Muscle of back (tissue), 11 donors: Measurements from ENCODE around the gene FAU. TPM values are rescaled to one million over a fixed set of nuclear protein-coding genes. Genes with fewer than 3 reads are reported as not detected.

Experiments
- DNase-seq, 3 donors: peaks; one replicate each; pipeline versions ENCODE4 v3.0.0 to v3.0.0-alpha.2; 2013
- polyA plus RNA-seq, 10 donors: library from polyadenylated mRNA; unstranded; fragments of 120-200 nt; gene quantifications; one replicate each; pipeline ENCODE4 v1.2.1, GENCODE V29; 2013; ENCODE audit not compliant: insufficient read length in 10 of 10

Gene FAU
- polyA plus RNA-seq, 10 donors = 706 to 1,181 (median 912) TPM

DNA sequence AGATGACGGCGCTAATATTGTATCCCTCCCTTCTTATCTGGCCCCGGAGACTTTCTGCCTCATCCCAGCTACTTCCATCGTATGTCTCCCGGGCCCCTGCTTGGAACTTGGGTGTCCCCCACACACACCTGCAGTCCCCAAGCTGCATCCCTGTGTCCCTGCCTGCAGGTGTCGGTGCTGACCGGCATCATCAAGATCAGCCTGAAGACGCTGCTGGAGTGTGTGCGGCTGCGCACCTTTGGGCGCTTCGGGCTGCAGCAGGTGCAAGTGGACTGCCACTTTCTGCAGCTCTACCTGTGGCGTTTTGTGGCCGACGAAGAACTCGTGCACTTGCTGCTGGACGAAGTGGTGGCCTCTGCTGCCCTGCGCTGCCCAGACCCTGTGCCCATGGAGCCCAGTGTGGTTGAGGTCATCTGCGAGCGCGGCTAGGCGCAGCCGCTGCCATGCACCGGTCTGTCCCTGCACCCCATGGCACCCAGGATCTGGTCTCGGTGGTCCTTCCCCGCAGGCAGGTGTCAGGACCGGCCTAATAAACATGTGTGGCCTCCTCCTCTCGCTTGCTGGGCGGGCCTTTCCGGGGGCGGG is 10.7 kb downstream of the FAU start:
- no peak for DNase-seq

DNA sequence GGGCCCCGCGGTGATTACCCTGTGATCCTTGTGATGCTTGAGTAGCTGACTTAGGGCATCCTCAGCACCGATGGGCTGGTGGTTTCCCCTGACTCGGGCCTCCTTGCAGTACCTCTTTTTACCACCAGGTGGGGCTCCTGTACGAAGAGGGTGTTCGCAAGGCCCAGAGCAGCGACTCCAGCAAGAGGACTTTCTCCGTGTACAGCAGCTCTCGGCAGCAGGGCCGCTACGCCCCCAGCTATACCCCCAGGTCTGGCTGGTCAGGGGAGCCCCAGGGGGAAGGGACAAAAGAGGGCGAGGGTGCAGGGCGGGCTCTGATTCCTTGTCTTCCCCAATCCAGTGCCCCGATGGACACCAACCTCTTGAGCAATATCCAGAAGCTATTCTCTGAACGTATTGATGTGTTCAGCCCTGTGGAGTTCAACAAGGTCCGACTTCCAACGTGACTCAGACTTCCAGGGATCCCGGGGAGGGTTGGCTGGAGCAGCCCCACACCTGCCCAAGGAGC is 11.5 kb downstream of the FAU start:
- DNase-seq = peak; percentile 72 to 92 (median 88)

DNA sequence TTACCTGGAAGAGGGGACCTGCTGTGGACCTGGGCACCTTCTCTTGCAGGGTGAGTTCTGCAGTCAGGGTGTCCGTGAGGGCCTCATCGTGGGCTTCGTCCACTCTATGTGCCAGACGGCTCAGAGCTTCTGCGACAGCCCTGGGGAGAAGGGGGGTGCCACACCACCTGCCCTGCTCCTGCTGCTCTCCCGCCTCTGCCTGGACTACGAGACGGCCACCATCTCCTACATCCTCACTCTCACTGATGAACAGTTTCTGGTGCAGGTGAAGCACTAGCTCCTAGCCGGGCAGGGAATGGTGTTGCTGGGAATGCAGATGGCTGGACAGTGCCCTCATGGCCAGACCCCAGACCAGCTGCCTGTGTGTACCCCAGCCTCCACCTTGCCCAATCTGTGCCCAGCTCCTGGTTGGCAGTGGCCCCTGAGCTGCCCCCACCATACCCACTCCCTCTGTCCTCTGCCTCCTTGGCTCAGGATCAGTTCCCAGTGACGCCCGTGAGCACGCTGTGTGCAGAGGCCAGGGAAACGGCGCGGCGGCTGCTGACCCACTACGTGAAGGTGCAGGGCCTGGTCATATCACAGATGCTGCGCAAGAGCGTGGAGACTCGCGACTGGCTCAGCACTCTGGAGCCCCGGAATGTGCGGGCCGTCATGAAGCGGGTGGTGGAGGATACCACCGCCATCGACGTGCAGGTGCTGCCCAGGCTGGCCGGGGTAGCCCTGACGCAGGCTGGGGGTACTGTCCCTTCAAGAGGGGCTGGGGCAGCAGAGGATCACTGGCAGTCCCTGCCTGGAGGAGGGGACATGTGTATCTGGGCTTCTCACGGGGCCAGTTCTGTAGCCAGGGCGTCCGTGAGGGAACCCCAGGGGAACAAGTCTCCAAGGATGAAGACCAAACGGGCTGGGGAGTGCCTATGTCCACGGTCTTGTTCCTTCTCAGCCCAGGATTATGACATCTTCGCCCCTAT is 12.4 kb downstream of the FAU start:
- DNase-seq = no peak

DNA sequence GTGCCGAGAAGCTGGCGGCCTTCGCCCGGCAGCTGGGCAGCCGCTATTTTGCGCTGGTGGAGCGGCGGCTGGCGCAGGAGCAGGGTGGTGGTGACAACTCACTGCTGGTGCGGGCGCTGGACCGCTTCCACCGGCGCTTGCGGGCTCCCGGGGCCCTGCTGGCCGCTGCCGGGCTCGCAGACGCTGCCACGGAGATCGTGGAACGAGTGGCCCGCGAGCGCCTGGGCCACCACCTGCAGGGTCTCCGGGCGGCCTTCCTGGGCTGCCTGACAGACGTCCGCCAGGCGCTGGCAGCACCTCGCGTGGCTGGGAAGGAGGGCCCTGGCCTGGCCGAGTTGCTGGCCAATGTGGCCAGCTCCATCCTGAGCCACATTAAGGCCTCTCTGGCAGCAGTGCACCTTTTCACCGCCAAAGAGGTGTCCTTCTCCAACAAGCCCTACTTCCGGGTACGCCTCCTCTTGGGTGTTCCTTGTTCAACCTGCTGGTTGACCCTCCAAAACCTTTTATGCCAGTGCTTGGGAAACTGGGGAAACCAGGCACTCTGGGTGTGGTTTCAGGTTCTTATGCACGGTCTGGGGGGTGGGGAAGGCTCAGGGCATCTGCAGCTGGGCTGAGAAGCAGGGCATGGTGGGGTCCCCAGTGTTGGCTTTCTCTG is 13.3 kb downstream of the FAU start:
- DNase-seq = no peak

DNA sequence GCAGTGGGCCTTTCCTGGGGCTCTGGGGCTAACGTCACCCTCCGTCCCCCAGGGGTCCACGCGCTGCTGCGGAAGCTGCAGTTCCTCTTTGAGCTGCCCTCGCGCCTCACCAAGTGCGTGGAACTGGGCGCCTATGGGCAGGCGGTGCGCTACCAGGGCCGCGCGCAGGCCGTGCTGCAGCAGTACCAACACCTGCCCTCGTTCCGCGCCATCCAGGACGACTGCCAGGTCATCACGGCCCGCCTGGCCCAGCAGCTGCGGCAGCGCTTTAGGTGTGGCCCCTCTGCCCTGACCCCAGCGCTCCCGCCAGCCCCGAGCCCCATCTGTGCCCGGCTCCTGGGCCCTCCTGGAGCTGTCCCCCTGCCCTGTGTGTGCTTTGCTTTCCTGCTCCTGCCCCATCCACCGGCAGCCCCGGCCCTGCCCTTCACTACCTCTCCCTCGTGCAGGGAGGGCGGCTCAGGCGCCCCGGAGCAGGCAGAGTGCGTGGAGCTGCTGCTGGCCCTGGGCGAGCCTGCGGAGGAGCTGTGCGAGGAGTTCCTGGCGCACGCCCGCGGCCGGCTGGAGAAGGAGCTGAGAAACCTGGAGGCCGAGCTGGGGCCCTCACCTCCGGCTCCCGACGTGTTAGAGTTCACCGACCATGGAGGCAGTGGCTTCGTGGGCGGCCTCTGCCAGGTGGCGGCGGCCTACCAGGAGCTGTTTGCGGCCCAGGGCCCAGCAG is 14.0 kb downstream of the FAU start:
- DNase-seq = no peak

DNA sequence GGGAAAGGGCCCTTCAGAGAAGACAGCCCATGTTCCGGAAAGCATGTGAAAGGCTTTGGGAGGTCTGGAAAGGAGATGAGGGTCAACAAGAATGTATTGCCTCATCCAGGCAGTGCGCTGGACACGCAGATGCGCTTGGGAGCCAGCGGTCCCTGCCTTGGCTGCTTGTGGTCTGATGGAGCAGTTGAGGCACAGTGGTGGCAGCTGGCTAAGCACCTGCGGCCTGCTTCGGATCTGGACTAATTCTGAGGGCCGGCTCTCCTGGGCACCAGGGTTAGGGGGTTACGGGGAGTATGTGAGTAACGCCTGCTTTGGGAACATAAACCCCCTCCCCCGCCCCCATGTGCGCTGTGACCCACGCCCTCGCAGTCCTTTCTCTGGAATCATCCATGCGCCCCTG is 14.9 kb downstream of the FAU start:
- no peak for DNase-seq

DNA sequence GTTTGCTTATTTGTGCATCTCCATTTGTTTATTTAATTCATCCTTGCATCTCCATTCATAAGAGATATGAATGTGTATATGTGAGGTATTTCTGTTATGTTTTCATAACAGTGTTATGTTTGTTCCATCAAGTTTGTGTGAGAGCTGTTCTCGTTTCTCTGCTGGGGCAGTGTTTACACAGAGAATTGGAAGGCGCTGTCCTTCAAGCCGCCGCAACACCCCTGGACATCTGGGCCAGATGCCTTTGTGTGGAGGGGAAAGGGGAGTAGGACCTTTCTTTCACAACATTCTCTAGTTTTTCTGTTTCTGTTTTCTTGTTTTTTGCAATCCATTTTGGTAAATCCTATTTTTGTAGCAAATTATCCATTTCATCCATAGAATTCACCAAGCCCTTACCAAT is 17.3 kb downstream of the FAU start:
- DNase-seq = no peak

DNA sequence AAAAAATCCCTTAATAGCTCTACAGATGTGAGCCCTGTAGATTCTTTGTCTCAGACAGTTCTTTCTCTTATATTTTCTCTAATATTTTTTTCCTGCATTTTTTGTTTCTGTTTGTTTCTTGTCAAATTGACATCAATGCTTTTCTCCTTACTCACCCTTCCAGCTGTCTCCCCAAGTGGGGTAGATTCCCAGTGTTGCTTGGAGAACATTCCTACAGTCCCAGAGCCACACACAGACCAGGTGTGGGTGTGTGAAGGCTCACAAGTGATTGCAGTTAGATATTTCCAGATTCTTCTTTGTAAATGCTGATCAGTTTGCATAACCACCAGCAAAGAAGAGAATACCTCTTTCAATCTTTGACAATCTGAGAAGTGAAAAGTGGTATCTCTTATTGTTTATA is 18.5 kb downstream of the FAU start:
- no peak for DNase-seq

DNA sequence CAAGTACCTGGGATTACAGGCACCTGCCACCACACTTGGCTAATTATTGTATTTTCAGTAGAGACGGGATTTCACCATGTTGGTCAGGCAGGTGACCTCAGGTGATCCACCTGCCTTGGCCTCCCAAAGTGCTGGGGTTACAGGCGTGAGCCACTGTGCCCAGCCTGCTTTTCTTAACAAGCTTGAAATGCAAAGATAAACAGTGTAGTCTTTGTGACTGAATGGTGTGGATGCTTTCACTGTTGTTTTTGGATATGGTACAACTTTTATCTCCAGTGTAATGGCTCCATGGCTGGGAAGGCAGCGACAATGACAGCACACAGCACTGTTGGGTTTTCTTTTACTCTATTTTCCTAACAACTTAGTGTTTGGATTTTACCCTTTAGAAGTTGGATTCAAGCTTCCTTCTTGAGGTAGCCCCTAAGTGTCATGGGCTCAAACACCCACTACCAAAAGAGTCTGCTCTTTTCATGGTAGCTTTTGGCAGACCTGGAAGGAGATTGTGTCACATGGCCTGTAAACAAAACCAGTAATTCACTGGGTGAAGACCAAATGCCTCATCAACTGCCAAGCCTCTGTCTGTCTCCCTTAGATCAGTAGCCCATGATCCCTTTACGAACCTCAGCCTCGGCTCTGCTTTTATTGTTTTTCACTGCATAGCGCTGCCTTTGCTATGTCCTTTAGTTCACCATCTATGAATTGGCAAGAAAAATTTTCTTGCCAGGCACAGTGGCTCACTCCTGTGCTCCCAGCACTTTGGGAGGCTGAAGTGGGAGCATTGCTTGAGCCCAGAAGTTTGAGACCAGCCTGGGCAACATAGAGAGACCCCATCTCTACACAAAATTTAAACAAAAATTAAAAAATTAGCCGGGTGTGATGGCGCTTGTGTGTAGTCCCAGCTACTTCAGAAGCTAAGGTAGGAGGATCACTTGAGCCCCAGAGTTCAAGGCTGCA is 19.5 kb downstream of the FAU start:
- DNase-seq = no peak

DNA sequence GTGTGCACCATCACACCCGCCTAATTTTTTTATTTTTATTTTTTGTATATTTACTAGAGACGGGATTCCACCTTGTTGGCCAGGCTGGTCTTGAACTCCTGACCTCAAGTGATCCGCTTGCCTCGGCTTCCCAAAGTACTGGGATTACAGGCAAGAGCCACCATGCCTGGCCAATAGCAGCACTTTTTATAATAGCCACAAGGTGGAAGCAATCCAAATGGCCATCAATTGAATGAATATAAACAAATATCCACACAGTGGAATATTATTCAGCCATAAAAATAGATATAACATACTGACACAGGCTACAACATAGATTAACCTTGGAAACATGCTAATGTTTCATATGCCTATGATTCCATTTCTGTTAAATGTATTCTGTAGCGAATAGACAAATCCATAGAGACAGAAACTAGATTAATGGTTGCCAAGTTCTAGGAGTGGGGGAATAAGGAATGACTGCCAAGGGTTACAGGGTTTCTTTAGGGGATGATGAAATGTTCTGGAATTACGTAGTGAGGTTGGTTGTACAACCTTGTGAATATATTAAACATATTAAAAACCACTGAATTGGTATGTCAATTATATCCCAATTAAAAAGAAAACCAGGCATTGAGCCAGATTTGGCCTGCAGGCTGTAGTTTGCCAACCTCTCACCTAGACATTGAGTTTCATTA is 21.1 kb downstream of the FAU start:
- no peak for DNase-seq

DNA sequence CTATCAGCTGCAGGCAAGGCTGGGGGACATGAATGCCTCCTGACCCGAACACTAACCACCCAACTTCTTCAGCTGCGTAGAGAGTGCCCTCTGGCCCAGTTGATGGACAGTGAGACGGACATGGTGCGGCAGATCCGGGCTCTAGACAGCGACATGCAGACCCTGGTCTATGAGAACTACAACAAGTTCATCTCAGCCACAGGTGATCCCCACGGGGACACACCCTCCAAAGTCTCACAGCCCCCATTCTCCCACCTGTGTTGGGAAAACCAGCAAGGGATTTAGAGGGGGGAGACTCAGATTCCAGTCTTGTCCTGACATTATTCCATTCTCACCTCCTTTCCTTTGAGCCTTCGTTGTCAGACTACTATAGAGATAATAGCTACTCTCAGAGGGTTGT is 25.0 kb downstream of the FAU start:
- DNase-seq = no peak

DNA sequence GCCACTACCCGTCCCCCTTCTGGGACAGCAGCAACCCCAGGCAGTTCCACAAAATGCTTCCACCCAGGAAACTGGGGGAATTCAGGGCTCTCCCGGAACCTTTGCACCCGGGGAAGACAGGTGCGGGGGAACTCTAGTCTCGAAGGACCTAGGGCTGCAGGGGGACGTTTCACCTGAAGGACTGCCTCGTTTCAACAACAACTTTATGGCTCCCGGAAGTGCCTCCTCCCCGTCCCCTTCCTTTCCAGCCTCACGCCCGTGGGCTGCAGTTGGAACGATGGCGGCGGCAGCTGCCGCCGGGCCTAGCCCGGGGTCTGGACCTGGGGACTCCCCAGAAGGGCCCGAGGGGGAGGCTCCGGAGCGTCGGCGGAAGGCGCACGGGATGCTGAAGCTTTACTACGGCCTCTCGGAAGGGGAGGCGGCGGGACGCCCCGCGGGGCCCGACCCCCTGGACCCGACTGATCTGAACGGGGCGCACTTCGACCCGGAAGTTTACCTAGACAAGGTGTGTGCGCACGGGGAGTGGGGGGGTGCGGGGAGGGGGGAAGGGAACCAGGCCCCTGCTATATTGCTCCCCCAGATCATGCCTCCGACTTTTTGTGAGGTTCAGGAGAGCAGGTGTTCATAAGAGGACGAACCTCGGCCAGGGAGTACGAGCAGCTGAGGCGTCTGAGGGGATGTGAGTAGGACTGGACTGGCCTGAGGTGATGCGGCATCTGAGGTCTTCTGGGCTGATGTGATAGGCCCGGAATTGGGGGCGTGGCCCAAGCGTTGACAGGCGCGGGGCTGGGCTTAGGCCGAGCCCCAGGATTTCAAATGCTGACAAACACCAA is 25.7 kb downstream of the FAU start, which contains the start of gene VPS51:
Gene VPS51, plus strand, starts transcription at position 241 of the 833 bp plus-strand sequence. Its CDS starts 37 bp downstream, at position 278.
- DNase-seq = peak; percentile 91 to 94 (median 92)

DNA sequence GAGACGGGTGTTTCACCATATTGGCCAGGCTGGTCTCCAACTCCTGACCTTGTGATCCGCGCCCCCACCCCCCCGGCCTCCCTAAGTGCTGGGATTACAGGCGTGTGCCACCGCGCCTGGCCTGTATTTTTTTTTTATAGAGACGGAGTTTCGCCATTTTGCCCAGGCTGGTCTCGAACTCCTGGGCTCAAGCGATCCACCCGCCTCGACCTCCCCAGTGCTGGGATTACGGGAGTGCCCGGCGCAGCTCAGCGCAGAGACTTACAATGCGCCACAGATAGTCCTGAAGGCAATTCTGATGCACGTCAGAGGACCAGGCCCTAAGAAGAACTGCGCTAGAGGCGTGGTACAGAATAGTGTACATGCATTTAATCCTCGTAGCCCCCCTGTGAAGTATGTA is 26.5 kb downstream of the FAU start:
- no peak for DNase-seq

DNA sequence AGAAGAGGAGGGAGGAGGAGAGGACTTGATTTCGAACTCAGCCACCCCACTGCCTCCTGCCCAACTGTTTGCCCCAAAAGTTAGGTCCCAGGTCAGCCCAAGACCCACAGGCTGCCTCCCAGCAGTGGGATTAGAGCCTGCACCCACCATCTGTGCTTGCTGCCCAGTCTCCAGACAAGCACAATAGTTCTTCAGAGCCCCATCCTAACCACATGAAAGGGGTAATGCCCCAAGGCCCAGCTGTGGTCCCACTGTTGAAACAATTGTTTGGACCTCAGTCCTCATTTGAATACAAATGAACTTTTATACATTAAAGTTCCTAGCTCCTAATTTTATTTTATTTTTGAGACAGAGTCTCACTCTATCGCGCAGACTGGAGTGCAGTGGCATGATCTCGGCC is 31.3 kb downstream of the FAU start:
- no peak for DNase-seq

DNA sequence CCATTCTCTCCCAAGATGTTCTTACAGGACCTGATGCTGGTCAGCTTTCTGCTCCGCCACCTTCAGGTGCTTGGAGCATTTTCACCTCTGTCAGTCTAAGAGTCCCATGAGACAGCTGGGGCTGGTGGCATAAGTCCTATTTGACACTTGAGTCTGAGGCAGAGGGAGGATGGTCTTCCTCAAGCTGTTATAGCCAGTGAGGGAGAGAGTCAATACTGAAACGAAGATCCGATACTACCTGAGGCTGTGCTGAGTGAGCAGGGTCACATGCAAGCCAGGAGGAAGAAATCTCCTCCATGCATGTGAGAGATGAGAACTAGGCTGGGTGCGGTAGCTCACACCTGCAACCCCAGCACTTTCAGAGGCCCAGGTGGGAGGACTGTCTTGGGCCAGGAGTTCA is 32.3 kb downstream of the FAU start:
- DNase-seq = no peak

DNA sequence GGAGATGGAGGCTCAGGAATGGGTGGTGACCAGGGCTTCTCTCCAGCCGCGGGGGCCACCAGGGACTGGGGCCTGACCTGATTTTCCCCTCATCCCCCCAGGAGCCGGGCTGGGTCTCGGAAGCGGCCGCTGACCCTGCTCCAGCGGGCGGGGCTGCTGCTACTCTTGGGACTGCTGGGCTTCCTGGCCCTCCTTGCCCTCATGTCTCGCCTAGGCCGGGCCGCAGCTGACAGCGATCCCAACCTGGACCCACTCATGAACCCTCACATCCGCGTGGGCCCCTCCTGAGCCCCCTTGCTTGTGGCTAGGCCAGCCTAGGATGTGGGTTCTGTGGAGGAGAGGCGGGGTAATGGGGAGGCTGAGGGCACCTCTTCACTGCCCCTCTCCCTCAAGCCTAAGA is 34.1 kb downstream of the FAU start:
- no peak for DNase-seq

DNA sequence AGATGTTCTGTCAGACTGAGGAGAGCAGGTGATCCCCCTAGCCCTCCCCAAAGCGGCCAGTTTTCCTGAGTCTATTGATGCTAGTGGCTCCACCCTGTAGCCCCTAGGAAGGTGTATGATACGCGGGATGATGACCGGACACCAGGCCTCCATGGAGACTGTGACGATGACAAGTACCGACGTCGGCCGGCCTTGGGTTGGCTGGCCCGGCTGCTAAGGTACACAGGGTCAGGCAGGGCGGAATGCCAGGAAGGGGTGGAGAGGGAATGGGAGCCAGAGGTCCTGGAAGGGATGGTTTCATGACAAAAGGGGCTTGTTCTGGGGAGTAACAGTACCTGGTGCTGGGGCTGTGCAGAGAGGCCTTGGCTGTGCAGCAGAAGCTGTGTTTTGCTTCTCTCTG is 34.7 kb downstream of the FAU start:
- DNase-seq = no peak

DNA sequence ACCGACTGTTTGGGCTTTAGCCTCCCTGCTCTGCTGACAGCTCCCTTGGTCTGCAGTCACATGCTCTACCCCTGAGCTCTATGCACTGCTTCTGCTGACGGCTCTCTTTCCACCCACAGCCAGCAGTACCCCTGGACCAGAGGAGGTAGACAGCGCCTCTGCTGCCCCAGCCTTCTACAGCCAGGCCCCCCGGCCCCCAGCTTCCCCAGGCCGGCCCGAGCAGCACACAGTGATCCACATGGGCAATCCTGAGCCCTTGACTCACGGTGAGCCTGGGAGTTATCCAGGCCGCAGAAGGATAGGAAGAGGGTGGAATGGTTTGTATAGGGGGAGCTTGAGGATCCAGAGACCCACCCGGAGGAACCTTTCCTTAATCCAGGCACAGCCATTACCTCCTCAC is 35.1 kb downstream of the FAU start:
- no peak for DNase-seq

DNA sequence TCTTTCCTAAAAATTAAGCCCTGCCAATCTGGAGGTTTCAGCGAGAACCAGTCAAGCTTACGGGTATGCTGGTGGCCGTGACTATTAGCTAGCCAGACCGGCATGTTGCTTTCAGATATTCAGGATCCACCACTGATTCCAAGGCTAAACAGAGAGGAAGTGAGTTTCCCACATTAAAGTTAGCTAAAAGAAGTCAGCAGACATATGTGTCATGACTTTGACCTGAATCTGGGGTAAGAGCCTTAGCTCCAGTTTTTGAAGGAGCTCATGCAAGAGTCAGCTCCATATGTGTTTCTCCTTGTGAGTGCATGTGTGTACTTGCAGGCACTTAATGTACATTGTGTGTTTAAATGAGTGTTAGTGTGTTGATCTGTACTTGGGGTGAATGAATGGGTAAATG is 36.5 kb downstream of the FAU start:
- no peak for DNase-seq
